ENCODE results near the gene PXN.

The PXN gene

DNA sequence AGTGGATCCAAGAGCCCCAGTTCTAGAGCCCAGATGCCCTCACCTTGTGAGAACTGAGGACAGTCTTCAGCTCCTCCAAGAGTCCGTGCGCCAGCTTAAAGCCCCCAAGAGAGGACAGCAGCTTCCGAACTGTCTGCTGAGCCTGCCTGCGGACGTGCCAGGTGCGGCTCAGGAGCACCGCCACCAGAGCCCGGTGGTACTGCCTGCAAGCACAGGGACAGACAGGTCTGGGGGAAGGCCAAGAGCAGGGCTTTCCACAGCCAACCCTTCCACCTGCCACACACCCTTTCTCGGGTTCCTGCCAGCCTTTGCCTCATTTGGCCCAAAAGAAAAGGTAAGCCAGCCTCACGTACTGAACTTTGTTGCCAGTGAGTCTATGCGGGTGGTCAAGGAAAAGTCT, 101.2 kb downstream of the PXN start:
- DNase-seq, result no peak

DNA sequence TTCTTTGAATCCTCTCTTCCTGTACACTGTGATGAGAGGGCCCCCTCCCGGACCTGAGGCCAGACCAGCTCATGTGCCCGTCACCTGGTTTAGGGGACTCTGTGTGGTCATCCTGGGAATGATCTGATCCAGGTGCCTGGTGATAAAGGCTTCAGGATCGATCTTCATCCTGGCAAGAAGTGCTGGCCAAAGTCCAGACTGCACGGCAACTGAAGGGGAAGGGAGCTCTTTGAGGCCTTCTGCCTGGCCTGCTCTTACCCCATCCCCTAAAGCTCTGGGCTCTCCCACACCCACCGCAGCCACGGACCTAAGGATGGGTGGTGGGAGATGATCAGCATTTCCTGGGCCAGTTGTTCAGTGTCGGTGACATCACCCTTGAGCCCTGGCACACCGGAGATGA, 102.8 kb downstream of the PXN start:
- no peak for DNase-seq

DNA sequence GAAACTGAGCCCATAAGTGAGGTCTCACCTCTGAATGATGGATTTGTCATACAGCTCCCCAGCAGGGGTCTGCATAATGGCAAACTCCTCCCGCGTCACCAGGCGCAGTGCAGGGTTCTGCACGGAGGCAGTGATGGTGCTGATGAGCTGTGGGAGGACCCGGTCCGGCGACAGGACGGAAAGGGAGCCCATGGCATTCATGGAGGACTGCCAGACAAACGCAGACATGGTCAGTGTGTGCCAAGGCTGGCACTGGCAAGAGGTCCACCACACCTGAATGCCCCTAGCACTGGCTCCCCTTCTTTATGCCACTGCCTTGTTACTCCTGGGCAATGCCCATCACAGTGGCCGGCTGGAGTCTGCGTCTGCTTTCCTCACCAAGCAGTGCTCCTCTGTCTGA, 103.7 kb downstream of the PXN start:
- DNase-seq, result no peak

Data from hematopoietic multipotent progenitor cell treated with erythropoietin and hydrocortisone succinate and interleukin-3 and kit ligand, for 8 days (in vitro differentiated cells).